ENCODE results near the gene RORC.

DNA sequence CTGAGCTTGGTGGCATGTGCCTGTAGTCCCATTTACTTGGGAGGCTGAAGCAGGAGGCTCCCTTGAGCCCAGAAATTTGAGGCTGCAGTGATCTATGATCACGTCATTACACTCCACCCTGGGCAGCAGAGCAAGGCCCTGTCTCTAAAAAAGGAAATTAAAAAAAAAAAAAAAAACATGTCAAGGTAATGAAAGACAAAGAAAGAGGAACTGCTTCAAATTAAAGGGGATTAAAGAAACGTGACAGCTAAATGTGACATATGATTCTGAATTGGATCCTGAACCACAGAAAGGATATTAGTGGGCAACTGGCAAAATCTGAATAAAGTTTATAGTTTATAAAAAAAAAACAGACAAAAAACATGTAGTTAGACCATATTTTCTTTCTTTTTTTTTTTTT is 11.8 kb upstream of the RORC start:
- TF ChIP-seq, protein P1, sequence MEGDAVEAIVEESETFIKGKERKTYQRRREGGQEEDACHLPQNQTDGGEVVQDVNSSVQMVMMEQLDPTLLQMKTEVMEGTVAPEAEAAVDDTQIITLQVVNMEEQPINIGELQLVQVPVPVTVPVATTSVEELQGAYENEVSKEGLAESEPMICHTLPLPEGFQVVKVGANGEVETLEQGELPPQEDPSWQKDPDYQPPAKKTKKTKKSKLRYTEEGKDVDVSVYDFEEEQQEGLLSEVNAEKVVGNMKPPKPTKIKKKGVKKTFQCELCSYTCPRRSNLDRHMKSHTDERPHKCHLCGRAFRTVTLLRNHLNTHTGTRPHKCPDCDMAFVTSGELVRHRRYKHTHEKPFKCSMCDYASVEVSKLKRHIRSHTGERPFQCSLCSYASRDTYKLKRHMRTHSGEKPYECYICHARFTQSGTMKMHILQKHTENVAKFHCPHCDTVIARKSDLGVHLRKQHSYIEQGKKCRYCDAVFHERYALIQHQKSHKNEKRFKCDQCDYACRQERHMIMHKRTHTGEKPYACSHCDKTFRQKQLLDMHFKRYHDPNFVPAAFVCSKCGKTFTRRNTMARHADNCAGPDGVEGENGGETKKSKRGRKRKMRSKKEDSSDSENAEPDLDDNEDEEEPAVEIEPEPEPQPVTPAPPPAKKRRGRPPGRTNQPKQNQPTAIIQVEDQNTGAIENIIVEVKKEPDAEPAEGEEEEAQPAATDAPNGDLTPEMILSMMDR (IDR thresholded peaks at IDR 0.05; ENCODE audit: low read length): no peak
- TF ChIP-seq EZH2 (IDR thresholded peaks at IDR 0.05; ENCODE audit: borderline replicate concordance, low read length): no peak
